Measurements from ENCODE around the gene PNPLA1. TPM values are rescaled to one million over a fixed set of nuclear protein-coding genes. Genes with fewer than 3 reads are reported as not detected.

PNPLA1 gene
- total RNA-seq, 4 donors from 2014 or later = 0.59 to 0.64 TPM; not detected in 2

- 36 to 39% methylated on average over 3 of the region's 3 CpGs for WGBS, 2 donors
- peaks cover 0 to 18% (median 3%) of the 10 kb centered on the region in 3 donors for H3K4me1 ChIP-seq
- H3K27me3 ChIP-seq = peaks cover 0 to 2% (median 0%) of the 10 kb centered on the region in 4 donors
- no peak overlapping the region for H3K4me3 ChIP-seq
- no peaks in the 10 kb centered on the region for H3K9me3 ChIP-seq
- intact Hi-C loops (cut with DNase I) = no loop called here
- DNase-seq = no peak
- H3K27ac ChIP-seq = no peak overlapping the region
- H3K36me3 ChIP-seq = no peaks in the 10 kb centered on the region
- TF ChIP-seq CTCF (IDR thresholded peaks at IDR 0.05) (no peak), POLR2A (IDR thresholded peaks at IDR 0.05) (no peak)
Measured at GRCh38 chr6:36314221-36315014, 44.6 kb downstream of the PNPLA1 start.

GRCh38 chr6:36315921-36316320, 46.1 kb downstream of the PNPLA1 start:
- Histone ChIP-seq H3K27me3 (no peaks in the 10 kb centered on the region), H3K4me1 (peaks cover 0 to 18% (median 3%) of the 10 kb centered on the region in 3 donors), H3K4me3 (no peak overlapping the region), H3K9me3 (no peaks in the 10 kb centered on the region), H3K27ac (no peak overlapping the region), H3K36me3 (no peaks in the 10 kb centered on the region)
- DNase-seq = no peak
- WGBS, 2 donors = 86 to 93% methylated on average over 5 of the region's 5 CpGs
- intact Hi-C loops (cut with DNase I) = no loop called here
- no peak for TF ChIP-seq CTCF (IDR thresholded peaks at IDR 0.05)

- no peak for TF ChIP-seq CTCF (IDR thresholded peaks at IDR 0.05)
- TF ChIP-seq POLR2A (IDR thresholded peaks at IDR 0.05) = no peak
- Histone ChIP-seq H3K9me3 (no peaks in the 10 kb centered on the region), H3K36me3 (no peaks in the 10 kb centered on the region), H3K27ac (no peak overlapping the region), H3K4me3 (no peak overlapping the region), H3K27me3 (no peaks in the 10 kb centered on the region), H3K4me1 (peaks cover 0 to 18% (median 3%) of the 10 kb centered on the region in 3 donors)
- no peak for DNase-seq
- intact Hi-C loops (cut with DNase I) = no loop called here
- WGBS, 2 donors = 88 to 91% methylated on average over 2 of the region's 2 CpGs
Measured at GRCh38 chr6:36317623-36318022, 47.8 kb downstream of the PNPLA1 start.

GRCh38 chr6:36318690-36319435, 49.0 kb downstream of the PNPLA1 start:
- peaks cover 0 to 7% (median 0%) of the 10 kb centered on the region in 3 donors for H3K4me1 ChIP-seq
- H3K27me3 ChIP-seq = no peaks in the 10 kb centered on the region
- no peak for TF ChIP-seq POLR2A (IDR thresholded peaks at IDR 0.05)
- TF ChIP-seq CTCF (IDR thresholded peaks at IDR 0.05) = no peak
- H3K36me3 ChIP-seq = no peaks in the 10 kb centered on the region
- no peak for DNase-seq
- H3K4me3 ChIP-seq = no peak overlapping the region
- intact Hi-C loops (cut with DNase I) = no loop called here
- 84 to 85% methylated on average over 6 of the region's 6 CpGs for WGBS, 2 donors
- H3K9me3 ChIP-seq = no peaks in the 10 kb centered on the region
- no peak overlapping the region for H3K27ac ChIP-seq

GRCh38 chr6:36319436-36319762, 49.5 kb downstream of the PNPLA1 start:
- DNase-seq = no peak
- Histone ChIP-seq H3K27me3 (no peaks in the 10 kb centered on the region), H3K36me3 (no peaks in the 10 kb centered on the region), H3K4me1 (peaks cover 0 to 2% (median 0%) of the 10 kb centered on the region in 3 donors), H3K4me3 (no peak overlapping the region), H3K9me3 (no peaks in the 10 kb centered on the region), H3K27ac (no peak overlapping the region)
- 85 to 88% methylated on average over 7 to 8 of the region's 9 CpGs for WGBS, 2 donors
- peak in 1 of 6 experiments; percentile 15 for TF ChIP-seq CTCF (IDR thresholded peaks at IDR 0.05)
- TF ChIP-seq POLR2A (IDR thresholded peaks at IDR 0.05) = no peak
- intact Hi-C loops (cut with DNase I) = no loop called here

Measured in esophagus squamous epithelium (tissue), 5 donors.